ENCODE measurements around the gene DUT.

DUT gene

GRCh38 chr15:48371961-48372360 lies 40.7 kb downstream of the DUT start:
- no peak for DNase-seq

GRCh38 chr15:48373821-48374451 lies 42.7 kb downstream of the DUT start:
- no peak for DNase-seq

- DNase-seq: no peak
These were observed 43.2 kb downstream of the DUT start for GRCh38 chr15:48374472-48374871.

GRCh38 chr15:48375767-48376166 lies 44.5 kb downstream of the DUT start:
- DNase-seq: no peak

- no peak for DNase-seq
These were observed 49.0 kb downstream of the DUT start for GRCh38 chr15:48380198-48380597.

- no peak for DNase-seq
These were observed 50.6 kb downstream of the DUT start for GRCh38 chr15:48381861-48382260.

- DNase-seq: no peak
These were observed 51.8 kb downstream of the DUT start for GRCh38 chr15:48383031-48383430.

GRCh38 chr15:48384616-48385015 lies 53.4 kb downstream of the DUT start:
- DNase-seq: no peak

- DNase-seq: no peak
These were observed 54.0 kb downstream of the DUT start for GRCh38 chr15:48385031-48385830.

GRCh38 chr15:48388016-48388851 lies 57.0 kb downstream of the DUT start:
- no peak for DNase-seq

GRCh38 chr15:48388910-48389309 lies 57.7 kb downstream of the DUT start:
- no peak for DNase-seq

GRCh38 chr15:48389691-48390143 lies 58.5 kb downstream of the DUT start:
- no peak for DNase-seq

GRCh38 chr15:48391950-48392349 lies 60.7 kb downstream of the DUT start:
- DNase-seq: no peak

GRCh38 chr15:48392356-48392755 lies 61.1 kb downstream of the DUT start:
- peak in 1 of 2 donors; percentile 13 for DNase-seq

Data from hippocampal formation (tissue), 2 donors.